Hepatocyte (in vitro differentiated cells): ENCODE measurements around the gene HIF1A.

Source experiments
- CTCF ChIP-seq: fragments of 200-600 bp; sonication (generic); IDR thresholded peaks from 2 replicates; pipeline ENCODE4 v1.5.1; 2016; ENCODE audit warnings: antibody characterized with exemption, mild to moderate bottlenecking; ENCODE audit not compliant: poor library complexity
- EZH2 ChIP-seq: fragments of 200-600 bp; sonication (generic); IDR thresholded peaks from 2 replicates; pipeline ENCODE4 v1.6.1; 2016; ENCODE audit warnings: antibody characterized with exemption, mild to moderate bottlenecking, borderline replicate concordance

DNA sequence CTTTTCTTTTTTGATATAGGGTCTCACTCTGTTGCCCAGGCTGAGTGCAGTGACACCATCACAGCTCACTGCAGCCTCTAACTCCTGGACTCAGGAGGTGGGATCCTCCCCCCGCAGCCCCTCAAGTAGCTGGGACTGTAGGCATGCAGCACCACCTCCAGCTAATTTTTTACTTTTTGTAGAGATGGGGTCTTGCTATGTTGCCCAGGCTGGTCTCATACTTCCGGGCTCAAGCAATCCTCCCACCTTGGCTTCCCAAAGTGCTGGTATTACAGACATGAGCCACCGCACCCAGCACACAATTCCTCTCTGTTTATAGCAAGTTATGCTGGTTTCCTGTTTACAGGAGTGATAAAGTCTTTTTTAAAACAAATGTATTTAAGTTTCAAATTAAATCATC, 39.5 kb upstream of the HIF1A start:
- no peak for TF ChIP-seq CTCF
- no peak for TF ChIP-seq EZH2
